HPDE6-E6E7 (cell line): ENCODE measurements around the gene CALU.

Experiments
- DNase-seq: peaks from one replicate; pipeline ENCODE4 v3.0.0; 2011; ENCODE audit warnings: missing footprints; ENCODE audit errors: extremely low spot score

CALU gene

GRCh38 chr7:128747327-128748079, 8.3 kb downstream of the CALU start:
- no peak for DNase-seq

- DNase-seq, result no peak
Observed at GRCh38 chr7:128752251-128752650, 13.1 kb downstream of the CALU start.

- no peak for DNase-seq
Observed at GRCh38 chr7:128755075-128755818, 16.1 kb downstream of the CALU start.

GRCh38 chr7:128755819-128756476, 16.8 kb downstream of the CALU start:
- DNase-seq, result no peak

GRCh38 chr7:128757203-128757602, 18.0 kb downstream of the CALU start:
- no peak for DNase-seq

GRCh38 chr7:128758553-128758952, 19.4 kb downstream of the CALU start:
- DNase-seq, result no peak

- no peak for DNase-seq
Observed at GRCh38 chr7:128759242-128759641, 20.1 kb downstream of the CALU start.

GRCh38 chr7:128763541-128763940, 24.4 kb downstream of the CALU start:
- no peak for DNase-seq

- DNase-seq, result no peak
Observed at GRCh38 chr7:128767475-128768110, 28.4 kb downstream of the CALU start.

- DNase-seq, result no peak
Observed at GRCh38 chr7:128770233-128770632, 31.1 kb downstream of the CALU start.

GRCh38 chr7:128773604-128774003, 34.4 kb downstream of the CALU start:
- DNase-seq, result no peak

- DNase-seq, result no peak
Observed at GRCh38 chr7:128774029-128774689, 35.0 kb downstream of the CALU start.

GRCh38 chr7:128774921-128775320, 35.8 kb downstream of the CALU start:
- no peak for DNase-seq

- DNase-seq, result no peak
Observed at GRCh38 chr7:128775744-128776474, 36.8 kb downstream of the CALU start, which contains the start of gene OPN1SW. OPN1SW (minus strand) TSS chr7:128775794; CDS start chr7:128775781, 13 bp downstream.

- DNase-seq, result no peak
Observed at GRCh38 chr7:128777156-128778123, 38.3 kb downstream of the CALU start.

- DNase-seq, result no peak
Observed at GRCh38 chr7:128778946-128779345, 39.8 kb downstream of the CALU start.

- DNase-seq, result no peak
Observed at GRCh38 chr7:128781126-128781525, 42.0 kb downstream of the CALU start.

GRCh38 chr7:128781851-128782250, 42.7 kb downstream of the CALU start:
- DNase-seq, result no peak

- no peak for DNase-seq
Observed at GRCh38 chr7:128783143-128783861, 44.1 kb downstream of the CALU start.
